ENCODE results near the gene FSTL4.

GRCh38 chr5:133610489-133611356 is 1.6 kb downstream of the FSTL4 start:
- TF ChIP-seq CTCF (IDR thresholded peaks at IDR 0.05) (peak; percentile 45), EP300 (IDR thresholded peaks at IDR 0.05; ENCODE audit: borderline replicate concordance in 1 of 2, low read depth in 1 of 2, low read length in 1 of 2) (no peak), JUND (IDR thresholded peaks at IDR 0.05) (no peak)

Data from SK-N-SH (cell line).